Measurements from ENCODE around the gene ID2. TPM values are rescaled to one million over a fixed set of nuclear protein-coding genes. Genes with fewer than 3 reads are reported as not detected.

Gene ID2
- total RNA-seq, 1 donor from 2014 or later: 13.6 TPM

- H3K27ac Mint-ChIP-seq (ENCODE audit: unreplicated experiment): no peak overlapping the region
- H3K27me3 Mint-ChIP-seq (ENCODE audit: low read depth, unreplicated experiment): peaks cover 5% of the 10 kb centered on the region
- no peak overlapping the region for H3K27ac ChIP-seq (ENCODE audit: low read depth, low read length)
- H3K4me3 Mint-ChIP-seq (ENCODE audit: unreplicated experiment): no peak overlapping the region
- H3K79me2 ChIP-seq (ENCODE audit: insufficient read depth, low read length): no peaks in the 10 kb centered on the region
- FAIRE-seq: no peak
- H2AFZ ChIP-seq (ENCODE audit: low read depth, low read length): no peak overlapping the region
- no peaks in the 10 kb centered on the region for H3K27me3 ChIP-seq (ENCODE audit: insufficient read depth, low read length)
- H3K9me3 Mint-ChIP-seq (ENCODE audit: unreplicated experiment): no peaks in the 10 kb centered on the region
- H3K36me3 Mint-ChIP-seq (ENCODE audit: low read depth, unreplicated experiment): no peaks in the 10 kb centered on the region
- no peak overlapping the region for H3K4me2 ChIP-seq (ENCODE audit: low read length)
- H3K4me1 Mint-ChIP-seq (ENCODE audit: low read depth, unreplicated experiment): no peaks in the 10 kb centered on the region
- H3K9ac ChIP-seq (ENCODE audit: low read length): no peak overlapping the region
- H3K9me3 ChIP-seq (ENCODE audit: insufficient read depth, low read depth, low read length): peaks cover 4% of the 10 kb centered on the region
- H3K4me3 ChIP-seq (ENCODE audit: insufficient read depth, low read depth, low read length): no peak overlapping the region
- TF ChIP-seq, protein P1, sequence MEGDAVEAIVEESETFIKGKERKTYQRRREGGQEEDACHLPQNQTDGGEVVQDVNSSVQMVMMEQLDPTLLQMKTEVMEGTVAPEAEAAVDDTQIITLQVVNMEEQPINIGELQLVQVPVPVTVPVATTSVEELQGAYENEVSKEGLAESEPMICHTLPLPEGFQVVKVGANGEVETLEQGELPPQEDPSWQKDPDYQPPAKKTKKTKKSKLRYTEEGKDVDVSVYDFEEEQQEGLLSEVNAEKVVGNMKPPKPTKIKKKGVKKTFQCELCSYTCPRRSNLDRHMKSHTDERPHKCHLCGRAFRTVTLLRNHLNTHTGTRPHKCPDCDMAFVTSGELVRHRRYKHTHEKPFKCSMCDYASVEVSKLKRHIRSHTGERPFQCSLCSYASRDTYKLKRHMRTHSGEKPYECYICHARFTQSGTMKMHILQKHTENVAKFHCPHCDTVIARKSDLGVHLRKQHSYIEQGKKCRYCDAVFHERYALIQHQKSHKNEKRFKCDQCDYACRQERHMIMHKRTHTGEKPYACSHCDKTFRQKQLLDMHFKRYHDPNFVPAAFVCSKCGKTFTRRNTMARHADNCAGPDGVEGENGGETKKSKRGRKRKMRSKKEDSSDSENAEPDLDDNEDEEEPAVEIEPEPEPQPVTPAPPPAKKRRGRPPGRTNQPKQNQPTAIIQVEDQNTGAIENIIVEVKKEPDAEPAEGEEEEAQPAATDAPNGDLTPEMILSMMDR (IDR thresholded peaks at IDR 0.05; ENCODE audit: insufficient read depth, low read depth, low read length): no peak
- TF ChIP-seq EZH2 (IDR thresholded peaks at IDR 0.05; ENCODE audit: insufficient read depth, low read length): no peak
- no peaks in the 10 kb centered on the region for H3K36me3 ChIP-seq (ENCODE audit: insufficient read depth, low read length)
- H4K20me1 ChIP-seq (ENCODE audit: insufficient read depth, low read length): no peaks in the 10 kb centered on the region
- DNase-seq (ENCODE audit: low read depth): no peak
- H3K4me1 ChIP-seq (ENCODE audit: insufficient read depth, low read length): no peaks in the 10 kb centered on the region
Measured at GRCh38 chr2:8648441-8649213, 33.2 kb upstream of the ID2 start.

- no peaks in the 10 kb centered on the region for H4K20me1 ChIP-seq (ENCODE audit: insufficient read depth, low read length)
- H3K9me3 ChIP-seq (ENCODE audit: insufficient read depth, low read depth, low read length): peaks cover 4% of the 10 kb centered on the region
- FAIRE-seq (no peak), DNase-seq (ENCODE audit: low read depth) (no peak)
- H3K27ac ChIP-seq (ENCODE audit: low read depth, low read length): no peak overlapping the region
- H3K27me3 ChIP-seq (ENCODE audit: insufficient read depth, low read length): no peaks in the 10 kb centered on the region
- Mint-ChIP-seq H3K4me3 (ENCODE audit: unreplicated experiment) (no peak overlapping the region), H3K9me3 (ENCODE audit: unreplicated experiment) (no peaks in the 10 kb centered on the region), H3K27me3 (ENCODE audit: low read depth, unreplicated experiment) (peaks cover 7% of the 10 kb centered on the region), H3K4me1 (ENCODE audit: low read depth, unreplicated experiment) (no peaks in the 10 kb centered on the region), H3K27ac (ENCODE audit: unreplicated experiment) (no peak overlapping the region), H3K36me3 (ENCODE audit: low read depth, unreplicated experiment) (no peaks in the 10 kb centered on the region)
- no peaks in the 10 kb centered on the region for H3K4me1 ChIP-seq (ENCODE audit: insufficient read depth, low read length)
- H3K36me3 ChIP-seq (ENCODE audit: insufficient read depth, low read length): no peaks in the 10 kb centered on the region
- no peak overlapping the region for H2AFZ ChIP-seq (ENCODE audit: low read depth, low read length)
- H3K4me2 ChIP-seq (ENCODE audit: low read length): no peak overlapping the region
- H3K79me2 ChIP-seq (ENCODE audit: insufficient read depth, low read length): no peaks in the 10 kb centered on the region
- no peak overlapping the region for H3K9ac ChIP-seq (ENCODE audit: low read length)
- H3K4me3 ChIP-seq (ENCODE audit: insufficient read depth, low read depth, low read length): no peak overlapping the region
- no peak for TF ChIP-seq EZH2 (IDR thresholded peaks at IDR 0.05; ENCODE audit: insufficient read depth, low read length)
- TF ChIP-seq, protein P1 (IDR thresholded peaks at IDR 0.05; ENCODE audit: insufficient read depth, low read depth, low read length): no peak
Measured at GRCh38 chr2:8649718-8650117, 32.1 kb upstream of the ID2 start.

DNA sequence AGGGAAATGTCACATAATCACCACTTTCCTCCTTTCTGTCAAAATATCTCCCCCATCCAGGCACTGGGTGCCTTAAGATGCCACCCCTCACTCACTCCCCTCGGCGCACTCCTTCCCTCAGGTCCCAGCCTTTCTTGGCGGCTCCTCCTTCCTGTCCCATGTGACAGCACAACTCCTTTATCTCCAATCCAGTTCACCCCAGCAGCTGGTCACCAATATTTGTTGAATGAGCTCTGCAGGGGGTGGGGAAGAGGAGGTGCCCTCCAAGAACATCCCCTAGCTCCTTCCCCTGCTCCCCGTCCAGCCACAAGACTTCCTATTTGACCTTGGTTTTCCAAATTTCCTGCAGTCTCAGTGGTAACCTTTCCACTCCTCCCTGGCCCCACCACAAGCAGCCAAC lies 31.6 kb upstream of the ID2 start:
- peaks cover 4% of the 10 kb centered on the region for H3K9me3 ChIP-seq (ENCODE audit: insufficient read depth, low read depth, low read length)
- H4K20me1 ChIP-seq (ENCODE audit: insufficient read depth, low read length): no peaks in the 10 kb centered on the region
- Mint-ChIP-seq H3K27me3 (ENCODE audit: low read depth, unreplicated experiment) (peaks cover 7% of the 10 kb centered on the region), H3K27ac (ENCODE audit: unreplicated experiment) (no peak overlapping the region), H3K9me3 (ENCODE audit: unreplicated experiment) (no peaks in the 10 kb centered on the region), H3K4me3 (ENCODE audit: unreplicated experiment) (no peak overlapping the region), H3K4me1 (ENCODE audit: low read depth, unreplicated experiment) (no peaks in the 10 kb centered on the region), H3K36me3 (ENCODE audit: low read depth, unreplicated experiment) (no peaks in the 10 kb centered on the region)
- no peaks in the 10 kb centered on the region for H3K27me3 ChIP-seq (ENCODE audit: insufficient read depth, low read length)
- no peak overlapping the region for H3K4me2 ChIP-seq (ENCODE audit: low read length)
- FAIRE-seq: no peak
- no peaks in the 10 kb centered on the region for H3K36me3 ChIP-seq (ENCODE audit: insufficient read depth, low read length)
- H3K9ac ChIP-seq (ENCODE audit: low read length): no peak overlapping the region
- H3K4me1 ChIP-seq (ENCODE audit: insufficient read depth, low read length): no peaks in the 10 kb centered on the region
- no peak overlapping the region for H3K4me3 ChIP-seq (ENCODE audit: insufficient read depth, low read depth, low read length)
- no peak for DNase-seq (ENCODE audit: low read depth)
- H3K27ac ChIP-seq (ENCODE audit: low read depth, low read length): no peak overlapping the region
- H2AFZ ChIP-seq (ENCODE audit: low read depth, low read length): no peak overlapping the region
- no peaks in the 10 kb centered on the region for H3K79me2 ChIP-seq (ENCODE audit: insufficient read depth, low read length)
- TF ChIP-seq EZH2 (IDR thresholded peaks at IDR 0.05; ENCODE audit: insufficient read depth, low read length): no peak
- TF ChIP-seq, protein P1 (IDR thresholded peaks at IDR 0.05; ENCODE audit: insufficient read depth, low read depth, low read length): no peak
